ENCODE measurements around the gene TMEM154.

Gene TMEM154

DNA sequence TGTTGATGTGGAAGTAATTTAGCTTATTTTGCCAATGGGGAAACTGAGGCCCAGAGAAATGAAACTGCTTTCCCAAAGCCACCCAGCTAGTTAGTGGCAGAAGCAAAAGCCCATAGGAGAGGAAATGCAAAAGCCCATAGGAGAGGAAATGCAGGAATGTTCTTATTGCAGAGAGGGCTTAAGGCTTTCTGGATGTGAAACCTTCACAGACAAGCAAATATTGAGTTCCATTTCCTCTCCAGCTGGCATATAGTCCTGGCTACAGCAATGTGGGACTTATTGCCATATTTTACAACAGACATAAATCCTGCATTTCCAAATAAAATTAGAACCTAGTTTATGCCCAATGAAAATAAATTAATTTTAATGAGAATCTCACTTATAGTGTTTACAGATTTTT lies 69.7 kb downstream of the TMEM154 start (continued):
- TF ChIP-seq, protein P1, sequence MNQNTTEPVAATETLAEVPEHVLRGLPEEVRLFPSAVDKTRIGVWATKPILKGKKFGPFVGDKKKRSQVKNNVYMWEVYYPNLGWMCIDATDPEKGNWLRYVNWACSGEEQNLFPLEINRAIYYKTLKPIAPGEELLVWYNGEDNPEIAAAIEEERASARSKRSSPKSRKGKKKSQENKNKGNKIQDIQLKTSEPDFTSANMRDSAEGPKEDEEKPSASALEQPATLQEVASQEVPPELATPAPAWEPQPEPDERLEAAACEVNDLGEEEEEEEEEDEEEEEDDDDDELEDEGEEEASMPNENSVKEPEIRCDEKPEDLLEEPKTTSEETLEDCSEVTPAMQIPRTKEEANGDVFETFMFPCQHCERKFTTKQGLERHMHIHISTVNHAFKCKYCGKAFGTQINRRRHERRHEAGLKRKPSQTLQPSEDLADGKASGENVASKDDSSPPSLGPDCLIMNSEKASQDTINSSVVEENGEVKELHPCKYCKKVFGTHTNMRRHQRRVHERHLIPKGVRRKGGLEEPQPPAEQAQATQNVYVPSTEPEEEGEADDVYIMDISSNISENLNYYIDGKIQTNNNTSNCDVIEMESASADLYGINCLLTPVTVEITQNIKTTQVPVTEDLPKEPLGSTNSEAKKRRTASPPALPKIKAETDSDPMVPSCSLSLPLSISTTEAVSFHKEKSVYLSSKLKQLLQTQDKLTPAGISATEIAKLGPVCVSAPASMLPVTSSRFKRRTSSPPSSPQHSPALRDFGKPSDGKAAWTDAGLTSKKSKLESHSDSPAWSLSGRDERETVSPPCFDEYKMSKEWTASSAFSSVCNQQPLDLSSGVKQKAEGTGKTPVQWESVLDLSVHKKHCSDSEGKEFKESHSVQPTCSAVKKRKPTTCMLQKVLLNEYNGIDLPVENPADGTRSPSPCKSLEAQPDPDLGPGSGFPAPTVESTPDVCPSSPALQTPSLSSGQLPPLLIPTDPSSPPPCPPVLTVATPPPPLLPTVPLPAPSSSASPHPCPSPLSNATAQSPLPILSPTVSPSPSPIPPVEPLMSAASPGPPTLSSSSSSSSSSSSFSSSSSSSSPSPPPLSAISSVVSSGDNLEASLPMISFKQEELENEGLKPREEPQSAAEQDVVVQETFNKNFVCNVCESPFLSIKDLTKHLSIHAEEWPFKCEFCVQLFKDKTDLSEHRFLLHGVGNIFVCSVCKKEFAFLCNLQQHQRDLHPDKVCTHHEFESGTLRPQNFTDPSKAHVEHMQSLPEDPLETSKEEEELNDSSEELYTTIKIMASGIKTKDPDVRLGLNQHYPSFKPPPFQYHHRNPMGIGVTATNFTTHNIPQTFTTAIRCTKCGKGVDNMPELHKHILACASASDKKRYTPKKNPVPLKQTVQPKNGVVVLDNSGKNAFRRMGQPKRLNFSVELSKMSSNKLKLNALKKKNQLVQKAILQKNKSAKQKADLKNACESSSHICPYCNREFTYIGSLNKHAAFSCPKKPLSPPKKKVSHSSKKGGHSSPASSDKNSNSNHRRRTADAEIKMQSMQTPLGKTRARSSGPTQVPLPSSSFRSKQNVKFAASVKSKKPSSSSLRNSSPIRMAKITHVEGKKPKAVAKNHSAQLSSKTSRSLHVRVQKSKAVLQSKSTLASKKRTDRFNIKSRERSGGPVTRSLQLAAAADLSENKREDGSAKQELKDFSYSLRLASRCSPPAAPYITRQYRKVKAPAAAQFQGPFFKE (tag by site-specific recombination; IDR thresholded peaks at IDR 0.05; ENCODE audit: borderline replicate concordance): no peak
- TF ChIP-seq ZFHX2 (tag by site-specific recombination; conservative IDR thresholded peaks at IDR 0.05): no peak
- TF ChIP-seq ZFP37 (tag by site-specific recombination; IDR thresholded peaks at IDR 0.05): no peak

DNA sequence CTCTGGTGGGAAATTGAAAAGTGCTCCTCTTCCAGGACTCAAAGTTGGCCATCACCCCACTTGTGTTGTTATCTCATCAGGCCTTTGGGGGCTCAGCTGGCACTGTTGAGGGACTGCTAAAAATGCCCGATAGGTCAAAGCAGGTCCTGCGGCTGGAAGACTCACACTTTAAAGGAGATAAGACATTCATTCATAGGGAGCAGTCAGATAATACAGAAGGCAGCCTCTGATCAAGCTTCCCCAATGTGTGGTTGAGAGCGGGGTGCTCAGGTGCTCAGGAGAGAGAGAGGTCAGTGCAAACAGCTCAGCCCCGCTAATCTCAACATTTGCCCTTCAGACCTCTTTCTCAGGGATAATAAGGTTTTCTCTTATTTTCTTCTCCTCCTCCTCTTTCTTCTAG lies 70.3 kb downstream of the TMEM154 start:
- POLR2A ChIA-PET: no interaction called here
- Histone ChIP-seq H3K4me3 (ENCODE audit: low read depth, low read length) (no peak overlapping the region), H3K27ac (ENCODE audit: extremely low read depth, low read depth, low read length) (no peak overlapping the region), H3K36me3 (ENCODE audit: control insufficient read depth in 2 of 2, insufficient read depth in 1 of 2, low read length in 2 of 2) (no peaks in the 10 kb centered on the region), H3K9me3 (ENCODE audit: control insufficient read depth, insufficient read depth, low read depth, low read length) (no peaks in the 10 kb centered on the region), H3K4me1 (ENCODE audit: control insufficient read depth, insufficient read depth, low read length) (peaks cover 3% of the 10 kb centered on the region; the same call in 1 of the 2 replicates)
- no peak for TF ChIP-seq ZNF157 (tag by site-specific recombination; IDR thresholded peaks at IDR 0.05)
- TF ChIP-seq, protein P2, sequence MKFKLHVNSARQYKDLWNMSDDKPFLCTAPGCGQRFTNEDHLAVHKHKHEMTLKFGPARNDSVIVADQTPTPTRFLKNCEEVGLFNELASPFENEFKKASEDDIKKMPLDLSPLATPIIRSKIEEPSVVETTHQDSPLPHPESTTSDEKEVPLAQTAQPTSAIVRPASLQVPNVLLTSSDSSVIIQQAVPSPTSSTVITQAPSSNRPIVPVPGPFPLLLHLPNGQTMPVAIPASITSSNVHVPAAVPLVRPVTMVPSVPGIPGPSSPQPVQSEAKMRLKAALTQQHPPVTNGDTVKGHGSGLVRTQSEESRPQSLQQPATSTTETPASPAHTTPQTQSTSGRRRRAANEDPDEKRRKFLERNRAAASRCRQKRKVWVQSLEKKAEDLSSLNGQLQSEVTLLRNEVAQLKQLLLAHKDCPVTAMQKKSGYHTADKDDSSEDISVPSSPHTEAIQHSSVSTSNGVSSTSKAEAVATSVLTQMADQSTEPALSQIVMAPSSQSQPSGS (tag by site-specific recombination; IDR thresholded peaks at IDR 0.05; ENCODE audit: low read depth): no peak
- CTCF ChIA-PET: interaction anchor here (1.3 kb wide), 1 partner anchor 108 kb away, joined by 3 read pairs; no protein-coding TSS in a partner anchor

DNA sequence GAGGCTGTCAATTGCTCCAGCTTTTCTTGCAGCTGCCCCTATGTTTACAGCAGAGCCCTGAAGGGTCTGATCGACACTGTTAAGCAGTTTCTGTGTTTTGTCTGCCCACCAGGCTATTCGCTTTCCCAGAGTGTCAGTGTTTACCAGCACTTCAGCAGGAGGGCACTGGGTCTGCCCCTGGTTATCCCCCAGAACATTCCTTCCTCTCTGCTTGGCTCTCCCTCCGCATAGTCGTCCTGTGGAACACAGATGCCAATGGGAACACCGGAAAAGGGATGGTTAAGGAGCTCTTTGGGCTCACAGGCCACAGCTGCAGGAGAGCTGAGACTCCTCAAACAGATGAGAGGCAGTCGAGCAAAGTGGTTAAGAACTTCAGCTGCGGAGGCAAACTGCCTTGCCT lies 72.6 kb downstream of the TMEM154 start:
- CTCF ChIA-PET: no interaction called here
- POLR2A ChIA-PET: no interaction called here

DNA sequence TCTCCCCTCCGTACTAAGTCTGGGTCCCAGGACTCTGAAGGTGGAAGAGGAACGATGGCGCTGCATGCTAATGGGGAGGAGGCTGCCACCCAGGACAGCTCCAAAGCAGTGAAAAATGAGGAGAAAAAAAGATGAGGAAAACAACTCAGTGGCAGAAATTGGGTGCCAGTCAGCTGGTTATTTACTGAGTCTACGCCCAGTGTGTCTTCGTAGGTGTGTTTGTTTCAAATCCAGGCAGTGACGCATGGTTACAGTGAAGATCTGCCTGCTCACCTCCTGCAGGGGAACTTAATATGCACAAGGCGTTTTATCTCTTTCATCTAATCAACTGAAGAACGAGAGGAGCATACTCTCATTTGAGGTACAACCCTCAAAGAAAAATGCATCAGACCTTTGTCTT lies 73.0 kb downstream of the TMEM154 start:
- Histone ChIP-seq H3K9me3 (ENCODE audit: control insufficient read depth, insufficient read depth, low read depth, low read length) (no peaks in the 10 kb centered on the region), H3K36me3 (ENCODE audit: control insufficient read depth in 2 of 2, insufficient read depth in 1 of 2, low read length in 2 of 2) (no peaks in the 10 kb centered on the region), H3K27ac (ENCODE audit: extremely low read depth, low read depth, low read length) (no peak overlapping the region), H3K4me1 (ENCODE audit: control insufficient read depth, insufficient read depth, low read length) (peaks cover 3% of the 10 kb centered on the region; the same call in 1 of the 2 replicates), H3K4me3 (ENCODE audit: low read depth, low read length) (no peak overlapping the region)
- ChIA-PET CTCF (interaction anchor here (0.7 kb wide), 1 partner anchor 102 kb away, joined by 3 read pairs; no protein-coding TSS in a partner anchor), POLR2A (no interaction called here)
- TF ChIP-seq ZNF654 (tag by site-specific recombination; IDR thresholded peaks at IDR 0.05; ENCODE audit: low read depth) (no peak), ZNF701 (tag by site-specific recombination; IDR thresholded peaks at IDR 0.05) (no peak), ZNF175 (tag by site-specific recombination; IDR thresholded peaks at IDR 0.05) (no peak)
- TF ChIP-seq, protein P3, sequence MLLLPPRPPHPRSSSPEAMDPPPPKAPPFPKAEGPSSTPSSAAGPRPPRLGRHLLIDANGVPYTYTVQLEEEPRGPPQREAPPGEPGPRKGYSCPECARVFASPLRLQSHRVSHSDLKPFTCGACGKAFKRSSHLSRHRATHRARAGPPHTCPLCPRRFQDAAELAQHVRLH (tag by site-specific recombination; IDR thresholded peaks at IDR 0.05): no peak
- TF ChIP-seq, protein P4, sequence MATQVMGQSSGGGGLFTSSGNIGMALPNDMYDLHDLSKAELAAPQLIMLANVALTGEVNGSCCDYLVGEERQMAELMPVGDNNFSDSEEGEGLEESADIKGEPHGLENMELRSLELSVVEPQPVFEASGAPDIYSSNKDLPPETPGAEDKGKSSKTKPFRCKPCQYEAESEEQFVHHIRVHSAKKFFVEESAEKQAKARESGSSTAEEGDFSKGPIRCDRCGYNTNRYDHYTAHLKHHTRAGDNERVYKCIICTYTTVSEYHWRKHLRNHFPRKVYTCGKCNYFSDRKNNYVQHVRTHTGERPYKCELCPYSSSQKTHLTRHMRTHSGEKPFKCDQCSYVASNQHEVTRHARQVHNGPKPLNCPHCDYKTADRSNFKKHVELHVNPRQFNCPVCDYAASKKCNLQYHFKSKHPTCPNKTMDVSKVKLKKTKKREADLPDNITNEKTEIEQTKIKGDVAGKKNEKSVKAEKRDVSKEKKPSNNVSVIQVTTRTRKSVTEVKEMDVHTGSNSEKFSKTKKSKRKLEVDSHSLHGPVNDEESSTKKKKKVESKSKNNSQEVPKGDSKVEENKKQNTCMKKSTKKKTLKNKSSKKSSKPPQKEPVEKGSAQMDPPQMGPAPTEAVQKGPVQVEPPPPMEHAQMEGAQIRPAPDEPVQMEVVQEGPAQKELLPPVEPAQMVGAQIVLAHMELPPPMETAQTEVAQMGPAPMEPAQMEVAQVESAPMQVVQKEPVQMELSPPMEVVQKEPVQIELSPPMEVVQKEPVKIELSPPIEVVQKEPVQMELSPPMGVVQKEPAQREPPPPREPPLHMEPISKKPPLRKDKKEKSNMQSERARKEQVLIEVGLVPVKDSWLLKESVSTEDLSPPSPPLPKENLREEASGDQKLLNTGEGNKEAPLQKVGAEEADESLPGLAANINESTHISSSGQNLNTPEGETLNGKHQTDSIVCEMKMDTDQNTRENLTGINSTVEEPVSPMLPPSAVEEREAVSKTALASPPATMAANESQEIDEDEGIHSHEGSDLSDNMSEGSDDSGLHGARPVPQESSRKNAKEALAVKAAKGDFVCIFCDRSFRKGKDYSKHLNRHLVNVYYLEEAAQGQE (tag by site-specific recombination; IDR thresholded peaks at IDR 0.05): peak; percentile 61; the same call in 1 of the 2 replicates

More for the DNA sequence above, 72.6 kb downstream of the TMEM154 start:
- Histone ChIP-seq H3K36me3 (ENCODE audit: control insufficient read depth in 2 of 2, insufficient read depth in 1 of 2, low read length in 2 of 2) (no peaks in the 10 kb centered on the region), H3K4me1 (ENCODE audit: control insufficient read depth, insufficient read depth, low read length) (peaks cover 3% of the 10 kb centered on the region; the same call in 1 of the 2 replicates), H3K27ac (ENCODE audit: extremely low read depth, low read depth, low read length) (no peak overlapping the region), H3K9me3 (ENCODE audit: control insufficient read depth, insufficient read depth, low read depth, low read length) (no peaks in the 10 kb centered on the region), H3K4me3 (ENCODE audit: low read depth, low read length) (no peak overlapping the region)
- TF ChIP-seq ZBTB17 (tag by site-specific recombination; IDR thresholded peaks at IDR 0.05): 0 out of 2 replicates have a peak, but pooled peaks have one; percentile 20
- TF ChIP-seq, protein P5, sequence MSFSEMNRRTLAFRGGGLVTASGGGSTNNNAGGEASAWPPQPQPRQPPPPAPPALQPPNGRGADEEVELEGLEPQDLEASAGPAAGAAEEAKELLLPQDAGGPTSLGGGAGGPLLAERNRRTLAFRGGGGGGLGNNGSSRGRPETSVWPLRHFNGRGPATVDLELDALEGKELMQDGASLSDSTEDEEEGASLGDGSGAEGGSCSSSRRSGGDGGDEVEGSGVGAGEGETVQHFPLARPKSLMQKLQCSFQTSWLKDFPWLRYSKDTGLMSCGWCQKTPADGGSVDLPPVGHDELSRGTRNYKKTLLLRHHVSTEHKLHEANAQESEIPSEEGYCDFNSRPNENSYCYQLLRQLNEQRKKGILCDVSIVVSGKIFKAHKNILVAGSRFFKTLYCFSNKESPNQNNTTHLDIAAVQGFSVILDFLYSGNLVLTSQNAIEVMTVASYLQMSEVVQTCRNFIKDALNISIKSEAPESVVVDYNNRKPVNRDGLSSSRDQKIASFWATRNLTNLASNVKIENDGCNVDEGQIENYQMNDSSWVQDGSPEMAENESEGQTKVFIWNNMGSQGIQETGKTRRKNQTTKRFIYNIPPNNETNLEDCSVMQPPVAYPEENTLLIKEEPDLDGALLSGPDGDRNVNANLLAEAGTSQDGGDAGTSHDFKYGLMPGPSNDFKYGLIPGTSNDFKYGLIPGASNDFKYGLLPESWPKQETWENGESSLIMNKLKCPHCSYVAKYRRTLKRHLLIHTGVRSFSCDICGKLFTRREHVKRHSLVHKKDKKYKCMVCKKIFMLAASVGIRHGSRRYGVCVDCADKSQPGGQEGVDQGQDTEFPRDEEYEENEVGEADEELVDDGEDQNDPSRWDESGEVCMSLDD (tag by site-specific recombination; IDR thresholded peaks at IDR 0.05): no peak
